Pancreas (tissue), 10 donors: ENCODE measurements around the gene RGS5. TPM values are rescaled to one million over a fixed set of nuclear protein-coding genes. Genes with fewer than 3 reads are reported as not detected.

Experiments used
- ATAC-seq, 4 donors: fragments of 200-7000 bp; cut with Tn5 transposase; one replicate each; pipeline versions ENCODE4 v1.8.0 to v1.9.1; 2020; ENCODE audit warnings: mild to moderate bottlenecking in 4 of 4, moderate library complexity in 4 of 4
- DNase-seq, 6 donors: peaks; one replicate each; pipeline ENCODE4 v3.0.0-alpha.2; 2020
- FAIRE-seq: peaks from 2 replicates; lab custom pipeline; 2012; peaks lifted over from hg19 to GRCh38; lab: Jason Lieb, UNC
- H3K27ac ChIP-seq, 4 donors: fragments of 200-600 bp; sonication (generic); 1 replicate in 3 of 4; 2 replicates in 1 of 4; pipeline versions ENCODE4 v1.5.0 to v1.8.0; 2020
- H3K27me3 ChIP-seq, 4 donors: fragments of 200-600 bp; one replicate each; pipeline ENCODE4 v1.8.0; 2021
- H3K36me3 ChIP-seq, 3 donors: fragments of 200-600 bp; sonication (generic) in 1 of 3; one replicate each; pipeline versions ENCODE4 v1.5.0 to v1.8.0; 2020 to 2021
- H3K4me1 ChIP-seq, 3 donors: fragments of 200-600 bp; one replicate each; pipeline ENCODE4 v1.8.0; 2021
- H3K4me3 ChIP-seq, 4 donors: fragments of 200-600 bp; sonication (generic) in 2 of 4; one replicate each; pipeline versions ENCODE4 v1.5.0 to v1.8.0; 2020 to 2021
- H3K9me3 ChIP-seq, 4 donors: fragments of 200-600 bp; one replicate each; pipeline ENCODE4 v1.8.0; 2021
- WGBS, 2 donors: extraction: QIAGEN DNeasy Blood & Tissue Kit; methylation state at CpG; one replicate each; pipeline ENCODE4 v1.1.7; 2013; 5-methylcytosine and 5-hydroxymethylcytosine counted together
- intact Hi-C, 3 donors: fragments of 100-400 bp; cut with DNase I; formaldehyde crosslinking; loops; one replicate each; pipeline versions ENCODE4 v1.11.1 to v1.14.2; 2022
- polyA plus RNA-seq, 2 donors: library from polyadenylated mRNA; stranded (reverse); fragments of 200-250 nt; gene quantifications; one replicate each; pipeline ENCODE4 v1.2.3, GENCODE V29; 2013
- total RNA-seq, 6 donors: library from RNA; stranded (reverse); fragmentation: NEBNext Ultra II Directional in 4 of 6; extraction: Animal tissue kit (Norgen Biotek cat#: 25700) in 4 of 6; gene quantifications; one replicate each; pipeline versions ENCODE4 v1.2.1 to v1.2.4, GENCODE V29; 2021 to 2023
- TF ChIP-seq, protein P1 (sequence below), 4 donors: fragments of 200-600 bp; sonication (generic) in 3 of 4; IDR thresholded peaks; one replicate each; pipeline versions ENCODE4 v1.5.0 to v1.8.0; 2021; ENCODE audit warnings: antibody characterized with exemption in 4 of 4
- donor health status: healthy with polysubstance abuse.
- donor health status: DM: no; HTN: no; CAD: no; lungs with moderate emphysema.
- donor health status: DM: no; HTN: no; CAD: no.
- donor health status: control.
- donor health status: control.
- donor health status: Bipolar disorder and iron deficiency.
- donor health status: DM: yes; HTN: yes; CAD: no.
- donor health status: DM: no; HTN: no; CAD: no.
- donor health status: DM: no; HTN: no; CAD: no.
- donor health status: DM: yes; HTN: yes; CAD: no.

RGS5 gene
- total and polyA plus RNA-seq, 8 donors = 3.4 to 32.4 (median 16.5) TPM

DNA sequence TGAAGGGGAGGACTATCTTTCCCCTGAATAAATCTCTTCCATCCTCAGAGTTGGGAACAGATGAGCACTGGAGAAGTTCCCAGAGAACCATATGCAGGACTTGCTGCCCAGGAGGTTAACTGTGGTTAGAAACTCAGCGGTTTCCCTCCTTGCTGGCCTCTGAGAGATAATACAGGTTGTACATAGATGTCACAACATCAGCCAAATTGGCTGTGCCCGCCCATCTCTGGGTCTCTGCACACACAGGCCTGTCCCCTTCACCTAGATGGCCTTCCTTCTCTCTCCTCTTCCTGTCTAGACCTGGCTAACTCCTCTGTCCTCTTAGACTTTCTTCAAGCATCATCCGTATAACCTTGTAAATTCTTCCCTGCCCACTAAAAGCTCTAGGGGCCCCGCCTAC is 5.7 kb downstream of the RGS5 start:
- intact Hi-C loops = no loop called here
- 69 to 89% methylated on average over 4 of the region's 4 CpGs for WGBS, 2 donors
- Histone ChIP-seq H3K4me3 (no peak overlapping the region), H3K9me3 (no peaks in the 10 kb centered on the region), H3K4me1 (no peaks in the 10 kb centered on the region), H3K27me3 (no peaks in the 10 kb centered on the region), H3K27ac (no peak overlapping the region), H3K36me3 (no peaks in the 10 kb centered on the region)
- FAIRE-seq (no peak), ATAC-seq (no peak), DNase-seq (no peak)
- TF ChIP-seq, protein P1, sequence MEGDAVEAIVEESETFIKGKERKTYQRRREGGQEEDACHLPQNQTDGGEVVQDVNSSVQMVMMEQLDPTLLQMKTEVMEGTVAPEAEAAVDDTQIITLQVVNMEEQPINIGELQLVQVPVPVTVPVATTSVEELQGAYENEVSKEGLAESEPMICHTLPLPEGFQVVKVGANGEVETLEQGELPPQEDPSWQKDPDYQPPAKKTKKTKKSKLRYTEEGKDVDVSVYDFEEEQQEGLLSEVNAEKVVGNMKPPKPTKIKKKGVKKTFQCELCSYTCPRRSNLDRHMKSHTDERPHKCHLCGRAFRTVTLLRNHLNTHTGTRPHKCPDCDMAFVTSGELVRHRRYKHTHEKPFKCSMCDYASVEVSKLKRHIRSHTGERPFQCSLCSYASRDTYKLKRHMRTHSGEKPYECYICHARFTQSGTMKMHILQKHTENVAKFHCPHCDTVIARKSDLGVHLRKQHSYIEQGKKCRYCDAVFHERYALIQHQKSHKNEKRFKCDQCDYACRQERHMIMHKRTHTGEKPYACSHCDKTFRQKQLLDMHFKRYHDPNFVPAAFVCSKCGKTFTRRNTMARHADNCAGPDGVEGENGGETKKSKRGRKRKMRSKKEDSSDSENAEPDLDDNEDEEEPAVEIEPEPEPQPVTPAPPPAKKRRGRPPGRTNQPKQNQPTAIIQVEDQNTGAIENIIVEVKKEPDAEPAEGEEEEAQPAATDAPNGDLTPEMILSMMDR (IDR thresholded peaks at IDR 0.05) = no peak

DNA sequence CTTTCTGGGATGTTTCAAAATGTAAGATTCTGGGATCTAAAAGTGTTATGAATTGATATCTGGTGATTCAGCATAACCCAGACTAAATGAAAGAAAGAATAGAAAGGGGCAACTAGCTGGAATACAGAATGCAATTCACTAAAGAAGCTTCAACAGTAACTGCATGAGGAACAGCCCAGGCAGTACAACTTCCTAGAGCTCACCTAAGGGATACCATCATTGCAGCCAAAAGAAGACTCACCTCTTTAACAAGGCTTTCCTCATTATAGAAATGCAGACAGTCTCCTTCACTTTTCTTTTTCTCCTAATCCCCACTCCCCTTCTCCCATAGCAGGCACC is 6.3 kb downstream of the RGS5 start:
- ATAC-seq = no peak
- no peak for DNase-seq
- Histone ChIP-seq H3K4me1 (no peaks in the 10 kb centered on the region), H3K27me3 (no peaks in the 10 kb centered on the region), H3K27ac (no peak overlapping the region), H3K4me3 (no peak overlapping the region), H3K36me3 (no peaks in the 10 kb centered on the region), H3K9me3 (no peaks in the 10 kb centered on the region)
- intact Hi-C loops = no loop called here
- TF ChIP-seq, protein P1 (IDR thresholded peaks at IDR 0.05) = no peak
- FAIRE-seq = no peak

DNA sequence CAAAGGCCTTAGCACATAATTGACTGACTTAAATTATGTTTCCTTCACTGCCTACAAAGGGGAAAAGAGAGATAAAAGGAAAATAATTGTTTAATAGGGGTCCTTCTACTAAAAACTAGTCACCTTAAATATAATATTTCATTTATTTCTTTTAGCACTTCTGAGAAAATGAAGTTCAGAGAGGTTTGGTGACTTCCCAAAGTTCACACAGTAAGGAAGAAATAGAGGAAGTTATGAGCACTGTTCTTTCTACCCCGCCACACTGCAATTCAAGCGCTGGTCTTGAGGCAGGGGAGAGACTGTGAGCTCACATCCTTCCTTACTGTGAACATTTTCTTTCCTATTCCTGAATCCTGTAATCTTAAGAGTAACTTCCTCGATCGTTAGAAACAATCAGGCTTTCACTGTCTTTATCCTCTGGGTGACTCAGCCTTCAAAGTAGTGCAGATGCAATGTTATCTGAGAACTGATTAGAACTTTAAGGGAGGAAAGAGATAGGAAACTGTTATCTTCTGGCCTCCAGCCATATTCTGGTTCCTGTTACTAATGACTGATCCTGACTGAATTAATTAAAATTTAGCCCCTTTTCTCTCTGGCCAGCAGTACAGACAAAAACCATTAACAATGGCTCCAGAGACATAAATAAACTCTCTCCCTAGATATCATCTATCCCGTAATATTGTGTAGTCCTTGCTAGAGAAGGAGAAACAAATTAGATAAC is 6.8 kb downstream of the RGS5 start:
- DNase-seq (no peak), FAIRE-seq (no peak), ATAC-seq (peak in 2 of 4 donors; percentile 20 to 30)
- Histone ChIP-seq H3K27ac (no peak overlapping the region), H3K36me3 (no peaks in the 10 kb centered on the region), H3K4me1 (no peaks in the 10 kb centered on the region), H3K27me3 (no peaks in the 10 kb centered on the region), H3K4me3 (no peak overlapping the region), H3K9me3 (no peaks in the 10 kb centered on the region)
- intact Hi-C loops = no loop called here
- TF ChIP-seq, protein P1 (IDR thresholded peaks at IDR 0.05) = no peak
- WGBS, 2 donors = 51% methylated on average over 5 of the region's 5 CpGs

DNA sequence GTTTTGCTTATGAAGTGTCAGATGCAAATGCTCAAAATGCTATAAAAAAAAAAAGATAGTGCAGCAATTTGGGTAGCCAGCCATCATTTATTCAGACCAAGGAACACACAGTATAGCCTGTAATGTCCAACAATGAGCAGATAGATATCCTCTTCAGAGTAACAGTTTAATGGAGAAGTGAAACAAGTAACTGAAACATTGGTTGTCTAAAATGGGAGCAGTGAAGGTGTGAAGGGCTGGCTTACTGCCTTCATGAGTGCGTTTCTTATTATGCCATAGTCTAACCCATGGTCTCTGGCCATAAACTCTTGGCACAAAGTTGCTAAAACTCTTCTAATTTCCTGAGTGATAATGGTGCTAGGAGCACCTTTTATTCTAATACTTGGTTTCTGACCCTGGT is 11.4 kb downstream of the RGS5 start:
- DNase-seq = no peak

DNA sequence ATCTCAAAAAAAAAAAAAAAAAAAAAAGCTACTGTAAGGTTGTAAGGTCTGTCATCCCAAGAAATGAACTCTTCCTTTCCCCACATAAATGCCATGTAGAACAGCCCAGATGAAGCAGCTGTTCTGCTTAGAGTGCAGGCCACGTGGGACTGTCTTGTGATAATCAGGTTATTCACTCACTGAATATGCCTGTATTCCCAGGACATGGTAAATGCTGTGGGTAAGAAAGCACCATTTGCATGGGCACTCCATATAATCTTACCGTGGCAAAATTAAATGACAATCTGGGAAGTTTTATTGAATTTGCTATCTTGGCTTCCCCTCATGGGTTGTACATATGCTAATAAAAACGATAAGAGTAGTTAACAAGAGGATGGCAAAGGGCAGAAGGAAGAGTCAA is 13.8 kb downstream of the RGS5 start:
- DNase-seq (no peak), FAIRE-seq (no peak), ATAC-seq (no peak)
- Histone ChIP-seq H3K4me3 (no peak overlapping the region), H3K9me3 (no peaks in the 10 kb centered on the region), H3K36me3 (no peaks in the 10 kb centered on the region), H3K27ac (no peak overlapping the region), H3K4me1 (no peaks in the 10 kb centered on the region), H3K27me3 (no peaks in the 10 kb centered on the region)
- 55 to 71% methylated on average over 3 of the region's 3 CpGs for whole genome bisulfite sequencing, 2 donors
- TF ChIP-seq, protein P1 (IDR thresholded peaks at IDR 0.05) = no peak
- intact Hi-C loops = no loop called here

More for the DNA sequence above, 11.4 kb downstream of the RGS5 start:
- ATAC-seq (no peak), FAIRE-seq (no peak)
- Histone ChIP-seq H3K27ac (no peak overlapping the region), H3K4me3 (no peak overlapping the region), H3K4me1 (no peaks in the 10 kb centered on the region), H3K27me3 (no peaks in the 10 kb centered on the region), H3K36me3 (no peaks in the 10 kb centered on the region), H3K9me3 (no peaks in the 10 kb centered on the region)
- 81 to 100% methylated on average over 1 of the region's 1 CpG for WGBS, 2 donors
- TF ChIP-seq, protein P1 (IDR thresholded peaks at IDR 0.05) = no peak
- intact Hi-C loops = no loop called here
